Smooth muscle cell (in vitro differentiated cells): ENCODE data around the gene EPB41L5. TPM values are rescaled to one million over a fixed set of nuclear protein-coding genes. Genes with fewer than 3 reads are reported as not detected.
"Not testable (repeated sequence)": the region's sequence is repeated elsewhere in the genome, so short reads cannot be mapped to it uniquely, and the experiment has no call there.

Experiments
- DNase-seq: peaks from one replicate; lab custom pipeline; 2025; ENCODE audit not compliant: unreplicated experiment; lab: John Stamatoyannopoulos, UW
- H2AFZ ChIP-seq: fragments of 200-600 bp; sonication (generic); 2 replicates; pipeline ENCODE4 v1.6.0; 2016; ENCODE audit warnings: antibody characterized with exemption, low read depth, mild to moderate bottlenecking
- H3F3A ChIP-seq: fragments of 200-600 bp; sonication (generic); 2 replicates; pipeline ENCODE4 v1.6.0; 2017; ENCODE audit warnings: antibody characterized with exemption, low read depth
- H3K27ac ChIP-seq: fragments of 200-600 bp; sonication (generic); 2 replicates; pipeline ENCODE4 v1.5.1; 2016; ENCODE audit warnings: low read depth, mild to moderate bottlenecking
- H3K27me3 ChIP-seq: fragments of 200-600 bp; sonication (generic); 2 replicates; pipeline ENCODE4 v1.6.1; 2016; ENCODE audit warnings: low read depth, mild to moderate bottlenecking
- H3K36me3 ChIP-seq: fragments of 200-600 bp; sonication (generic); 2 replicates; pipeline ENCODE4 v1.5.1; 2016; ENCODE audit warnings: low read depth
- H3K4me1 ChIP-seq: fragments of 200-600 bp; sonication (generic); 2 replicates; pipeline ENCODE4 v1.5.1; 2016; ENCODE audit warnings: low read depth
- H3K4me2 ChIP-seq: fragments of 200-600 bp; sonication (generic); 2 replicates; pipeline ENCODE4 v1.6.0; 2016; ENCODE audit warnings: mild to moderate bottlenecking
- H3K4me3 ChIP-seq: fragments of 200-600 bp; sonication (generic); 2 replicates; pipeline ENCODE4 v1.5.1; 2016; ENCODE audit warnings: mild to moderate bottlenecking
- H3K79me2 ChIP-seq: fragments of 200-600 bp; sonication (generic); 2 replicates; pipeline ENCODE4 v1.6.0; 2016; ENCODE audit warnings: low read depth, mild to moderate bottlenecking
- H3K9ac ChIP-seq: fragments of 200-600 bp; sonication (generic); 2 replicates; pipeline ENCODE4 v1.6.0; 2016; ENCODE audit warnings: low read depth
- H3K9me3 ChIP-seq: fragments of 200-600 bp; sonication (generic); replicated peaks from 2 replicates; pipeline ENCODE4 v1.5.1; 2016; ENCODE audit warnings: low read depth
- H4K20me1 ChIP-seq: fragments of 200-600 bp; sonication (generic); 2 replicates; pipeline ENCODE4 v1.6.0; 2016; ENCODE audit warnings: low read depth
- WGBS: methylation state at CpG from one replicate; pipeline ENCODE4 v1.1.7; 2016; ENCODE audit warnings: low lambda C conversion rate; 5-methylcytosine and 5-hydroxymethylcytosine counted together
- polyA plus RNA-seq: library from polyadenylated mRNA; unstranded; fragments of >200 nt; fragmentation: Nextera tagmentation; extraction: Ambion mirVana; gene quantifications from 2 replicates; pipeline ENCODE4 v1.2.1, GENCODE V29; 2016
- total RNA-seq: library from RNA; depleted of rRNA; stranded (reverse); fragments of >200 nt; gene quantifications from 2 replicates; pipeline ENCODE4 v1.2.3, GENCODE V29; 2014
- TF ChIP-seq, protein P1 (sequence below): fragments of 200-600 bp; sonication (generic); IDR thresholded peaks from 2 replicates; pipeline ENCODE4 v1.5.1; 2017; ENCODE audit warnings: borderline replicate concordance, mild to moderate bottlenecking, antibody characterized with exemption; ENCODE audit not compliant: insufficient read depth, poor library complexity, severe bottlenecking

EPB41L5 gene
- total and polyA plus RNA-seq, 2 experiments from 2014 or later = 4.6 to 17.2 TPM

DNA sequence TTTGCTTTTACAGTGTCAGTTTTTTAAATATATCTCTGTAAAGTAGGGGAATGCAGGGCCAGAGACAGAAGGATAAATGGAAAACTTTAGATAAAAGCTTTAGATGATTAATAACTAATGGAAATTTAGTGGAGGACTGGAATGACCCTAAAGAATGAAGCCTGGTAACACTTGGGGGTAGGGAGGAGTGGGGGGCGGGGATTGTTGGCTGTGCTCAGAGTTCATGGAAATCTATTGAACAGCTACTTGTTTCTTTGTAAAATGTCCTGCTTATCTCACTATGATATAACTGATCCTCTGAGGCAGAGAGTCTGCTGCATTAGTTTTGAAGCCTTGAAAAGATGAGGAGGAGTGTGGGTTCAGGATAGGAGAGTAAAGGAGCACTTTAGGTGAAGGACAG lies 119.8 kb downstream of the EPB41L5 start:
- Histone ChIP-seq H3K27ac (no peak overlapping the region), H3K9ac (no peak overlapping the region), H3K27me3 (no peaks in the 10 kb centered on the region), H4K20me1 (no peaks in the 10 kb centered on the region), H3K4me2 (no peak overlapping the region), H3K36me3 (peaks cover 3% of the 10 kb centered on the region), H3K79me2 (no peaks in the 10 kb centered on the region), H3F3A (no peaks in the 10 kb centered on the region), H3K4me1 (no peaks in the 10 kb centered on the region), H3K9me3 (peaks cover 5% of the 10 kb centered on the region), H2AFZ (no peak overlapping the region), H3K4me3 (no peak overlapping the region)
- DNase-seq = no peak
- TF ChIP-seq, protein P1, sequence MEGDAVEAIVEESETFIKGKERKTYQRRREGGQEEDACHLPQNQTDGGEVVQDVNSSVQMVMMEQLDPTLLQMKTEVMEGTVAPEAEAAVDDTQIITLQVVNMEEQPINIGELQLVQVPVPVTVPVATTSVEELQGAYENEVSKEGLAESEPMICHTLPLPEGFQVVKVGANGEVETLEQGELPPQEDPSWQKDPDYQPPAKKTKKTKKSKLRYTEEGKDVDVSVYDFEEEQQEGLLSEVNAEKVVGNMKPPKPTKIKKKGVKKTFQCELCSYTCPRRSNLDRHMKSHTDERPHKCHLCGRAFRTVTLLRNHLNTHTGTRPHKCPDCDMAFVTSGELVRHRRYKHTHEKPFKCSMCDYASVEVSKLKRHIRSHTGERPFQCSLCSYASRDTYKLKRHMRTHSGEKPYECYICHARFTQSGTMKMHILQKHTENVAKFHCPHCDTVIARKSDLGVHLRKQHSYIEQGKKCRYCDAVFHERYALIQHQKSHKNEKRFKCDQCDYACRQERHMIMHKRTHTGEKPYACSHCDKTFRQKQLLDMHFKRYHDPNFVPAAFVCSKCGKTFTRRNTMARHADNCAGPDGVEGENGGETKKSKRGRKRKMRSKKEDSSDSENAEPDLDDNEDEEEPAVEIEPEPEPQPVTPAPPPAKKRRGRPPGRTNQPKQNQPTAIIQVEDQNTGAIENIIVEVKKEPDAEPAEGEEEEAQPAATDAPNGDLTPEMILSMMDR = no peak
- 100% methylated on average over 1 of the region's 1 CpG for WGBS

DNA sequence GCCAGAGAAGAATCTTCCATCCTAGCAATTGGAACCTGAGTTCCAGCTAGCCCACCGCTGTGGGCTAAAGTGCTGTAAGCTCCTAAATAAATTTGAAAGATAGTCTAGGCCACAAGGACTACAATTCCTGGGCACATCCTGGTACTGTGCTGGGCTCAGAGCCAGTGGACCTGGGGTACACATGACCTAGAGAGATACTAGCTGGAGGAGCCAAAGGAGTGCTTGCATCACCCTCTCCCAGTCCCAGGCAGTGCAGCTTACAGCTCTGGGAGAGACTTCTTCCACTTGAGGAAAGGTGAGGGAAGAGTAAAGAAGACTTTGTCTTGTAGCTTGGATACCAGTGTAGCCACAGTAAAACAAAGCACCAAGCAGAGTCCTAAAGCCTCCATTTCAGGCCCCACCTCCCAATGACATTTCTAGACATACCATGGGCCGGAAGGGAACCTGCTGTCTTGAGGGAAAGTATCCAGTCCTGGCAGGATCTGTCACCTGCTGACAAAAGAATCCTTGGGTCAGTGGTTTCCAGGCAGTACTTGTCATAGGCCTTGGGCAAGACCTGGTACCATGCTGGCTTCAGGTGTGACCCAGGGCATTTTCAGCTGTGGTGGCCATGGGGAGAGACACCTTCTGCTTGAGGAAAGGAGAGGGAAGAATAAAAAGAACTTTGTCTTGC lies 120.8 kb downstream of the EPB41L5 start:
- H3K4me2 ChIP-seq = no peak overlapping the region
- H3K9me3 ChIP-seq = peaks cover 5% of the 10 kb centered on the region
- H3K4me1 ChIP-seq = no peaks in the 10 kb centered on the region
- TF ChIP-seq, protein P1 = no peak
- H3F3A ChIP-seq = no peaks in the 10 kb centered on the region
- H3K36me3 ChIP-seq = peaks cover 3% of the 10 kb centered on the region
- H3K4me3 ChIP-seq = no peak overlapping the region
- H3K79me2 ChIP-seq = no peaks in the 10 kb centered on the region
- H3K27ac ChIP-seq = no peak overlapping the region
- no peak overlapping the region for H3K9ac ChIP-seq
- H4K20me1 ChIP-seq = no peaks in the 10 kb centered on the region
- DNase-seq = no peak
- WGBS = 98% methylated on average over 2 of the region's 2 CpGs
- H3K27me3 ChIP-seq = no peaks in the 10 kb centered on the region
- H2AFZ ChIP-seq = no peak overlapping the region

DNA sequence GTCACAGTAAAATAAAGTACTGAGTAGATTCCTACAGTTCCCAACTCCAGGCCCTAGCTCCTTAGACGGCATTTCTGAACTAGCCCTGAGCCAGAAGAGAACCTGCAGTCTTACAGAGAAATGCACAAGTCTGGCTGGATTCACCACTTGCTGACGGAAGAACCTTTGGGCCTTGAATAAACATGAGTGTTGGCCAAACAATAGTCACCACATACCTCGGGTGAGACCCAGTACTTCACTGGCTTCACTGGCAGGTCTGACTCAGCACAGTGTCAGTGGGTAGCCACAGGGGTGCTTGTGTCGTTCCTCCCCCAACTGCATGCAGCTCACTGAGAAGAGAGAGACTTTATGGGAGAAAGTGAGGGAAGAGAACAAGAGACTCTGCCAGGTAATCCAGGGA lies 121.4 kb downstream of the EPB41L5 start:
- 70% methylated on average over 4 of the region's 4 CpGs for WGBS

DNA sequence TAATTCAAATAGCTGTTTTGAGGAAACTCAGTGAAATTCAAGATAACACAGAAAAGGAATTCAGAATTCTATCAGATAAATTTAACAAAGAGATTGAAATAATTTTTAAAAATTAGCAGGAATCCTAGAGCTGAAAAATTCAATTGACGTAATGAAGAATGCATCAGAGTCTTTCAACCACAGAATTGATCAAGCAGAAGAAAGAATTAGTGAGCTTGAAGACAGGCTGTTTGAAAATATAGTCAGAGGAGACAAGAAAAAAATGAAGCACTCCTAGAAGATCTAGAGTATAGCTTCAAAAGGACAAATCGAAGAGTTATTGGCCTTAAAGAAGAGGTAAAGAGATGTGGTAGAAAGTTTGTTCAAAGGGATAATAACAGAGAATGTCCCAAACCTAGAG lies 122.1 kb downstream of the EPB41L5 start:
- H2AFZ ChIP-seq, DNase-seq, H3K9ac ChIP-seq, H3K4me3 ChIP-seq, H3K4me2 ChIP-seq, H4K20me1 ChIP-seq, H3K79me2 ChIP-seq, H3K4me1 ChIP-seq, H3K27ac ChIP-seq, H3F3A ChIP-seq, H3K9me3 ChIP-seq, H3K36me3 ChIP-seq, H3K27me3 ChIP-seq: not testable (repeated sequence)
- WGBS = 98% methylated on average over 2 of the region's 2 CpGs

More for the DNA sequence above, 121.4 kb downstream of the EPB41L5 start:
- Histone ChIP-seq H3K79me2 (no peaks in the 10 kb centered on the region), H2AFZ (no peak overlapping the region), H3K27me3 (no peaks in the 10 kb centered on the region), H3K4me3 (no peak overlapping the region), H3K36me3 (peaks cover 3% of the 10 kb centered on the region), H3K9me3 (peaks cover 5% of the 10 kb centered on the region), H3K4me1 (no peaks in the 10 kb centered on the region), H3K27ac (no peak overlapping the region), H4K20me1 (no peaks in the 10 kb centered on the region), H3K4me2 (no peak overlapping the region), H3F3A (no peaks in the 10 kb centered on the region), H3K9ac (no peak overlapping the region)
- TF ChIP-seq, protein P1 = no peak
- no peak for DNase-seq
